ENCODE data around the gene OSBPL10.

Gene OSBPL10

GRCh38 chr3:31707286-31707685, 273.8 kb downstream of the OSBPL10 start:
- no peak for TF ChIP-seq CTCF (IDR thresholded peaks at IDR 0.05; ENCODE audit: control insufficient read depth, extremely low read depth, insufficient read depth)
- no peak for DNase-seq (ENCODE audit: low read depth)
- no peak overlapping the region for H3K4me3 ChIP-seq (ENCODE audit: low read depth, low read length)

- H3K4me3 ChIP-seq (ENCODE audit: low read depth, low read length), result no peak overlapping the region
- no peak for DNase-seq (ENCODE audit: low read depth)
- no peak for TF ChIP-seq CTCF (IDR thresholded peaks at IDR 0.05; ENCODE audit: control insufficient read depth, extremely low read depth, insufficient read depth)
Observed at GRCh38 chr3:31705736-31706135, 275.3 kb downstream of the OSBPL10 start.

- no peak for TF ChIP-seq CTCF (IDR thresholded peaks at IDR 0.05; ENCODE audit: control insufficient read depth, extremely low read depth, insufficient read depth)
- DNase-seq (ENCODE audit: low read depth), result peak; percentile 53
- H3K4me3 ChIP-seq (ENCODE audit: low read depth, low read length), result no peak overlapping the region
Observed at GRCh38 chr3:31704591-31705179, 276.4 kb downstream of the OSBPL10 start.

GRCh38 chr3:31704156-31704555, 276.9 kb downstream of the OSBPL10 start:
- no peak overlapping the region for H3K4me3 ChIP-seq (ENCODE audit: low read depth, low read length)
- no peak for DNase-seq (ENCODE audit: low read depth)
- TF ChIP-seq CTCF (IDR thresholded peaks at IDR 0.05; ENCODE audit: control insufficient read depth, extremely low read depth, insufficient read depth), result no peak

GRCh38 chr3:31701286-31701685, 279.8 kb downstream of the OSBPL10 start:
- TF ChIP-seq CTCF (IDR thresholded peaks at IDR 0.05; ENCODE audit: control insufficient read depth, extremely low read depth, insufficient read depth), result no peak
- no peak overlapping the region for H3K4me3 ChIP-seq (ENCODE audit: low read depth, low read length)
- DNase-seq (ENCODE audit: low read depth), result no peak

- 0 out of 2 replicates have a peak, but pooled peaks have one; percentile 9 for TF ChIP-seq CTCF (IDR thresholded peaks at IDR 0.05; ENCODE audit: control insufficient read depth, extremely low read depth, insufficient read depth)
- peak; percentile 11 for DNase-seq (ENCODE audit: low read depth)
- H3K4me3 ChIP-seq (ENCODE audit: low read depth, low read length), result no peak overlapping the region
Observed at GRCh38 chr3:31699309-31699953, 281.6 kb downstream of the OSBPL10 start.
